Myocyte (in vitro differentiated cells): ENCODE data around the gene SCMH1. TPM values are rescaled to one million over a fixed set of nuclear protein-coding genes. Genes with fewer than 3 reads are reported as not detected.
"Not testable (repeated sequence)": the region's sequence is repeated elsewhere in the genome, so short reads cannot be mapped to it uniquely, and the experiment has no call there.

Source experiments
- DNase-seq: peaks from one replicate; pipeline ENCODE4 v3.0.0-alpha.2; 2012; ENCODE audit warnings: low read depth
- total RNA-seq: library from RNA; depleted of rRNA; stranded (reverse); fragments of >200 nt; gene quantifications from 2 replicates; pipeline ENCODE4 v1.2.3, GENCODE V29; 2014

Gene SCMH1
- total RNA-seq, 1 donor from 2014 or later: 34.8 TPM

DNA sequence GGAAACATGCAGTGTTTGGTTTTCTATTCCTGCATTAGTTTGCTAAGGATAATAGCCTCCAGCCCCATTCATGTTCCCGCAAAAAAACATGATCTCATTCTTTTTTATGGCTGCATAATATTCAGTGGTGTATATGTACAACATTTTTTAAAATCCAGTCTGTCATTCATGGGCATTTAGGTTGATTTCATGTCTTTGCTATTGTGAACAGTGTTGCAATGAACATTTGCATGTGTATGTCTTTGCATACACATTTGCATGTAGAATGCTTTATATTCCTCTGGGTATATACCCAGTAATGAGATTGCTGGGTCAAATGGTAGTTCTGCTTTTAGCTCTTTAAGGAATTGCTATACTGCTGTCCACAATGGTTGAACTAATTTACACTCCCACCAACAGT is 9.0 kb upstream of the SCMH1 start:
- not testable (repeated sequence) for DNase-seq

DNA sequence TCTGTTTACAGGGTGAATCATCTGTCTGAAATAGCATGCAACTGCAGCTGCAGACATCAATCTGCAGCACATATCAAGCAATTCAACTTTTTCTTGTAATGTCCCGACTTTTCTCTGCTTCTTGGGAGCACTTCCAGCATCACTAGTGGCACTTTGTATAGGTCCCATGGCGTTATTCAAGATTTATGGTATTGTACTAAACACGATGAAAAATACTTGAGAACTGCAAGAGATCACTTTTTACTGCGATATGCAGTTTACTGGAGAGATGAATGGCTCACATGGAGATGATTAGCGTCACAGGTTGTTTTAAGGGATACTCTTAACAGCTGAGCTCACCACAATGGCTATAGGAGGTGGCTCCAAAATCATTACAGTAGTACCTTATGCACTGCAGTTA is 7.2 kb upstream of the SCMH1 start:
- no peak for DNase-seq

DNA sequence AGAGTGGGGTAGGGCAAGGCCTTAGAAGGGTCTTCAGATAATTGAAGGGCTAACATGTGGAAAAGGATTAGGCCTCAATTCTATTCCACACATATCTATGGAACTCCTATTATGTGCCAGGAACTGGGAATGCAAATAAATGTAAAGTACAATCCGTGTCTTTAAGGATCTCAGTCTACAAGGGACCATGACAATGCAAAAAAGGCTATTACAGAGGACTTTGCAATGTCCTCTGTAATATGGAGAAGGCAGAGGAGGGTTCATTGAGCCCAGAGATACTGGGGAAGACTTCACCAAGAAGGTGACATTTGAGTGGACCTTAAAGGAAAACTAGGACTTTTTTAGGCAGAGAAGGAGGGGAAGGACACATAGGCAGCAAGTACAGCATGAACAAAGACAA is 4.5 kb upstream of the SCMH1 start:
- DNase-seq: no peak

DNA sequence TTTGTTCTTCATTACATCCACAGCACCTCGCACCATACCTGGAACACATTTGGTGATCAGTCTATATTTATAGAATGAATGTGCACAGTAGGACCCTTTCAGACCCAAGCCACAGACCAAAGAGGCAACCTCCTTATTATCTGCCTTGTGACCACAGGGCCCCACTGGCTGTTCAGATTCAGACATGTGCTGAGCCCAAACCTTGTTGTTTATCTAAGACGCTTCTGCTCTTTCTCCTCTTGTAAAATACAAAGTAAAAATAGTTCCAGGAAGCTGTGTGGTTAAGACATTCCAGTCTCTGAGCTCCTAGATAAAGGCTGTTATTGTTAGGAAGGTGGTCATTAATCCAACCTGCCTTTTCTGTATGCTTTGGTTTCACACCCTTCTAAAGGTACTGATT is 3.6 kb upstream of the SCMH1 start:
- DNase-seq: peak; percentile 53

DNA sequence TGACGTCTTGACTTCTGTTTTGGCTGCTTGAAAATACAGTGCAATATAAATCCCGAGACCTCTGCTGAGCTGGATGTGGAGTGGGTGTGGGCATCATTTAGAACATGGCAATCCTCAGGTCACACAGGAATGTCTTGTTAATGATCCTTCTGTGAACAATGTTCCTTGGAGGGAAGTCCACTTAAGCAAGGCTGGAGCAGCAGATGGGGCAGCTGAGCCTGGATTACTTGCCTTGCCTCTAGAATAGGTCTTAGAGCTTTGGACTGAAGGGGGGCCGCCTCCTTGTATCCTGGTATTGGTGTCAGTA is 926 bp upstream of the SCMH1 start:
- DNase-seq: no peak

DNA sequence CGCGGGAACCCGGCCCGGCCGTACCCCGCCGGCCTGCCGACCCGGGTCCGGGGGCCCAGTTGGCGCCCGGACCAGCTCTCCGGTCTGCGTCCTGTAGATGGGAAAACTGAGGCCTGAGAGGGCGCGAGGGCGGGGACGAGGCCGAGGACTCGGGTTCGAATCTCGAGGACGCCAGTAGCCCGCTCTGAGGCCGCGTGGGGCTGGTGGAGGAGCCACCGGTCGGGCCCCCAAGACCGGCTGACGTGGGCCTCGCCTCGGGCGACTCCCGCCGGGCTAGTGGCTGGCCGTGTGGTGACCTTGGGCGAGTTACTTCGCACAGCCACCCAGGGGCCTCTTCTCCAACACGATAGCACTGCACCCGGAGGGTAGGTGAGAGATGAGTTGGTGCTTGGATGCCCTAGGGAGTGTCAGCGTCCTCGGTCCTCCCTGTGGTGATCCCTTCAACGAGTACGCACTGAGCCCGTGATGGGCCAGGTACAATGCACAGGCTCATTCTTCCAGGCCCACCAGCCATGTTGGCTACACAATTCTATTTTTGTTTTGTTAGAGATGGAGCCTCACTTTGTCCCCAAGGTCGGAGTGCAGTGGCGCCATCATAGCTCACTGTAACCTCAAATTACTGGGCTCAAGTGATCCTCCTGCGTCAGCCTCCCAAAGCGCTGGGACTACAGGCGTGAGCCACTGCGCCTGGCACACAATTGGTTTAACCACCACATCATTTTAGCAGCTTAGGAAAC is 404 bp upstream of the SCMH1 start:
- DNase-seq: no peak

DNA sequence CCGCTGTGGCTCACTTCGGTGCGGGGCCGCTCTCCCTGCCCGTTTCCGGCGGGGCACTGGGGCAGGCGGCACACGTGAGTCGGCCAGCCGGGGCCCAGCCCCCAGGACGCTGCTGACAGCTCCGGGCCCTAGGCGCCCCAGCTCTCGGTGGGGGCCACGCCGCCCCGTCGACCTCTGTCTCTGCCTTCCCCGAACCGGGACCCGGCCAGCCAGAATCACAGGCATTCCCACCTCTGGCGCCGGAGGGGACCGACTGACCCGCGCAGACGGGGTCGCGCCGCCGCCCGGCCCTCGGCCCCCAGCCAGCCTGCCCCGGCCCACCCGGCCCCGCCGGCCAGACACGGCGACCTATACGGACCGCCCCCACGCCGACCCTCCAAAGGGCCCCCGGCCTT is 755 bp downstream of the SCMH1 start:
- peak; percentile 72 for DNase-seq

DNA sequence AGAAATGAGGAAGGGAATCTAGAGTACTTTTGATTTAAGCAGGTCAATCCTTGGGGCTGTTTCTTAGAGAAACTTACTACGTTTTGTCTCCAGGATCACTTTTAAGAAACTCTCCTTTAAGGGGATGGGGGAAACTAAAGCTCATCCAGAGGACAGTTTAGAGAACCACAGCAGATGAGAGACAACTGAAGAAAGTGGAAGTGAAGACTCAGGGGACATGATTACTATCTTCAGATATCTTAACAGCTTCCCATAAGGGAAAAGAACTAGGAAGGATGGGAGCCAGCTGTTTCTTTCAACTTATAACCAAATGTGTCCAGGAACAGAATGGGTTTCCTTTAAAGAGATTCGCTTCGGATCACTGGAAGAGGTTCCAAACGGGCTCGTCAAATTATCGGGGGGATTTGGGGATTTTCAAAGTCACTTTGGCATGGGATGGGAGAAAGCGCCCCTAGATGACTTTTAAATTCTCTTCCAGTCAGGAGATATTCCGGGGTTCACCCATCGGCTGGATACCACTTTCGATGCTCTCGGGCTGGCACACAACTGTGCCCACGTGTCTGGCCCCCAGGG is 1.2 kb downstream of the SCMH1 start:
- DNase-seq: peak; percentile 23

DNA sequence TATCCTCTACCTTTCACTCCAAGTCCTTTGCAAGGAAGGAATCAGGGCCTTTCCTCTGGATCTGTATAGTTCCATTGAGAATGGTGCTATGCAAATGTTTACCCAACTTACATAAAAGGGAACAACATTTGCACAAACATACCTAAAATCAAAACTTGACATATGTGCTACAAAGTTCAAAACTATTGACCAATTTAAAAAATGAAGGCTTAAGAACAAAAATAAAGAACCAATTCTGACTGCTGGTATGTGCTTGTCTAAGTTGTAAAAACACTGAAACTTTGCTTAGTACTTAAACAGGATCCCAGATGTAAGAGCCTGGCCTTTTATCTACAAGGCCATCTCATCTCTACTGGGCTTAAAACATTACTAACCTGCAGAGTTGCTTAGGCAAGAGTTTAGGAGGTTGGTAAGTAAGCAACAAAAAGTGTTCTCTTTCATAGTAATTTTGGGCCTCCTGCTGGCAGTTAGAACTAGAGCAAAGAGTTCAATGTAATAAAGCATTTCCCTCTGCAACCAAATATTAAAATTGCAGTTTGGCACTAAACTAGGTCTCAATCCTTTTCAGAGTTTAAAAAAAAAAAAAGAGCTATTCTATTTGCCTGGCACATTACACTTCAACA is 2.0 kb downstream of the SCMH1 start:
- peak; percentile 45 for DNase-seq

DNA sequence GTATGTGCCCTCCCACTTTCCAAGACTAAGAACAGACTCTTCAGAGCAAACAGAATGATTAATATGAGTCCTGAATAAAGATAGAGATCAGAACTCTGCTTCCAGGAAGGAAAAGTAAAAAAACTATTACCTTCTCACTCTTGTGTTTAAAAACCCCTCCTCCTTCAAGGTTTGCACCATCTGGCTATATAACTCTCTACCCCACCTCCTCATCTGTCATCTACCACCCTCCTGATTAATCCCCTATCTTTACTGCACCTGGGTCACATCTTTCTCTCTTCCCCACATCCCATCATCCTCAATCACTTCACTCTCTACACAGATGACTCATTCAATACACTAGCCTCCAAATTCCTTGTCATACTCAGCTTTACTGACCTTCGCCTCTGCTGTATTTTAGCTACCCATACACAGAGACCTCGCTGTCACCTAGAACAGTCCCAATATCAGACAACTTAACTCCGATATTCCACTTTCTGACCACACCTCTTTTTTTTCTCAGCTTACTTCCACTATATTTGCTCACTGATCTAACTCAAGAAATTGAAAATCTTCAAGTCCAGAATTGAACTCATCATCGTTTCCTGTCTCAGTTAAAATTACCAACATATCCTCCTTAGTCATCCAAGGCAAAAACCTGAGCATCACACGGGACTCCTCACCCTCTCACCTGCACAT is 3.7 kb downstream of the SCMH1 start:
- DNase-seq: no peak

DNA sequence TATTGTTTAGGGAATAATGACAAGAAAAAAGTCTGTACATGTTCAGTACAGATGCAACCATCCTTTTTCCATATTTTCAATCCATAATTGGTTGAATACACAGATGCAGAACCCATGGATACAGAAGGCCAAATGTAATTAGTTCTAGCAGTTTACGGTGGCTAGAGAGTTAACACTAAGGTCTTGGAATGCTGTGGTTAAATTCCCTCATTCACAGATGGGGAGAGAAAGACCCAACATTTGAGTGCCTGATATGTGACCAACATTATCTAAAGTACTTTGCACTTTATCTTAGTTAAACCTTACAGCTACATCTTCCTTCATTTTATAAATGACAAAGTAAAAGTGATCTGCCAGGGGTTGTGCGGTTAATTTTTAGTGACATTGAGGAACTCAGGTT is 5.3 kb downstream of the SCMH1 start:
- peak; percentile 43 for DNase-seq

DNA sequence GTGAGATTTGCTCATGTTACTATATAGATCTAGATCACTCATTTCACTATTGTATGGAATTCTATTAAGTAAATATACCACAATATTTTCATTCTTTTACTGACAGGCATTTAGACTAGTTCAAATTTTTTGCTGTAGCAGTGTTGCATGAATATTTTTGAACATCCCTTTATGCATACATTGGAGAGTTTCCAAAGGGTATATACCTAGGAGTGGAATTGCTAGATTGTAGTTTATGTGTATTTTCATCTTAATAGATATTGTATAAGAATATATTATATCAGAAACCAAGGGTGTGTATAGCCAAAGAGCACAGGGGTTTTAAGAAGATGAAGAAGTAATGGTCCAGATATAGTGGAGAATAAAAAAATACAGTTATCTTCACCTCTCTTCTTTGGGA is 6.2 kb downstream of the SCMH1 start:
- no peak for DNase-seq

DNA sequence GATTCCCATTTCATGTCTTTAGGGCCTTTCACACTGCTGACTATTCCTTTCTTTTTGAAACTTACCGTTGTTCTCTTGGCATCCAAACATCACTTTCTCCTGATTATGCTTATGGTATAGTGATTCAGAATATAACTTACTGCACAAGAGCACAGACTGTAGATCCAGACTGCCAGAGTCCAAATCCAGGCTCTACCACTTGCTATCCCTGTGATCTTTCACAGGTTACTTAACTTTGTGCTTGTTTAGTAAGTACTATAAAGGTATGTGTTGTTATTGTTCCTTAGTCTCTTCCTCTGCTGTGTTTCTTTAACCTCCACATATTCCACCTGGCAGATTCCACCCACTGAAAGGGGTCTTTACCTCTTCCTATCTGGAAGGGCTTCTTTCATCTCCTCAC is 8.4 kb downstream of the SCMH1 start:
- no peak for DNase-seq

DNA sequence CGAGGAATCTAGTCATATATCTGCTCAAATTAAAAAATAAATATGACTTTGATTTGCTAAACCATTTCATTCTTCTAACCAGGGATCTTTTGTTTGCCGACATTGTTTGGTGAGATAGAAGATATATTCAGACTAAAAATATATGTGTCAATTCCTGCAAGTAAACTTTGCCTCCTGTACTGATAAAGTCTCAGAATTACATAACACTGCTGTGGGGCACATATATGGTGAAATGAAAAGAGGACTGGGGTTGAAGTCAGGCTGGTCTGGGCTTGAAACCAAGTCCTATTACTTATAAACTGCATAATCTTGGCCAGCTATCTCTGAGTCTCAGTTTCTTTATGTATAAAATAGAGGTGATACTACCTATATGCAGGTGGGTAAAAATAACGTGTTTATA is 9.8 kb downstream of the SCMH1 start:
- no peak for DNase-seq

DNA sequence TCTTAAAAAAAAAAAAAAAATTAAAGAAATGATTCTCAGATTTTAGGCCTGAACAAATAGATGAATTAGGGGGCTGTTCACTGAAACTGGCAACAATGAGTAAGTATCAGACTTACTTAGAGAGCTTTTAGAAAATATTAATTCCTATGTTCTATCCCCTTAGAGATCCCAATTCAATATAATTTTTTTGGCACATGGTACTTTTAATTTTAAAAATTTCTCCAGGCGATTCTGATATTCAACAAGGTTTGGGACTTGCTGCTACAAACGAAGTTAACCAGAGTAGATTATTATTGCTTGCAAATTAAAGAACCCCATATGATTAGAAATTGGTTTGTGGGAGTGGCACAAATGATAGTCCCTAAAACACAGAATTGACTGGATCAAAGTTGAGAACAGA is 11.4 kb downstream of the SCMH1 start:
- DNase-seq: no peak

DNA sequence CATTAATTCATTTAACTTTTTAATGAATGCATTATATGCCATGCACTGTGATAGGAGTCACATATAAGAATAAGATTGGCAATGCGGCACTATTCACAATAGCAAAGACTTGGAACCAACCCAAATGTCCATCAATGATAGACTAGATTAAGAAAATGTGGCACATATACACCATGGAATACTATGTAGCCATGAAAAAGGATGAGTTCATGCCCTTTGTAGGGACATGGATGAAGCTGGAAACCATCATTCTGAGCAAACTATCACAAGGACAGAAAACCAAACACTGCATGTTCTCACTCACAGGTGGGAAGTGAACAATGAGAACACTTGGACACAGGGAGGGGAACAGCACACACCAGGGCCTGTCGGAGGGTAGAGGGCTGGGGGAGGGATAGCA is 12.9 kb downstream of the SCMH1 start:
- DNase-seq: not testable (repeated sequence)

DNA sequence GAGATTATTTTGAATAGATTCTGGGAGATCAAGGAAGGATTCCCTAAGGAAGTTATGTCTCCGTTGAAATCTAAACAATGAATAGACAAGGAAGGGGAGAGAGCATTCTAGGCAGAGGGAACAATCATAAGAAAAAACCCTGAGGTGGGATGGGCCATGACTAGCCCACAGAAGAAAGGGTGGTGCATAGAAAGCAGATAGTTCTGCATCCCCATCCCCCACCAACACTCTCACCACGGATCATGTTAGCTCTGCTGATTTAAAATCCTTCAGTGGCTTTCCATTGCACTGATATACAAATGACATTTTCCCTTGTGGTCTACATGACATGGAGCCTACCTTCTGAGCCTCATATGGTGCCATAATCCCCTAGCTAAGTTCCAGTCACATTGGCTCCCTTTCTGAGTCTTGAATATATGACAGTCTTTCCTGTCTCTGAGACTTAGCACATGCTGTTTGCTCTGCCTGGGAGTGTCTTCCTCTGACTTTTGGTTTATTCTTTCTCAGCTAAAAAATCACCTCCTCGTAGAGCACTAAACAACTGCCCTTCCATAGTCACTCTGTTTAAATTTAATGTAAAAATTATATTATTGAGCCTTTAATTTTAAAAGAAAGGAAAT is 15.2 kb downstream of the SCMH1 start:
- peak; percentile 11 for DNase-seq

DNA sequence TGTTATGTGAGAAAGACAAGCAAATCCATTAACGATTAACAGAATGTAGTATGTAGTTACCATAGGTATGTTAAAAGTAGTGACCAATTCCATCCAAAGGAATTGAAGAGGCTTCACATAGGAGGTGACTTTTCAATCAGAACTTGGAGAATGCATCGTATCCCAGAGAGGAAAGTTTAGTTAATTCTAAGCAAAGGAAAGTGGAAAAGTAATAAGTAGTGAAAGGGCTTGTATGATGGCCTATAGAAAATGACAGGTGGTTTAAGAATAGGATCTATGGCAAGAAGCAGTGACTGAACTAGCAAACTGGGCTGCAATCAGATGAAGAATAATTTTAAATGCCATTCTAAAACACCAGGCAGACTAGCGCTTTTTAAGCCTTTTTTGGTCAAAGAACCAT is 16.6 kb downstream of the SCMH1 start:
- no peak for DNase-seq

DNA sequence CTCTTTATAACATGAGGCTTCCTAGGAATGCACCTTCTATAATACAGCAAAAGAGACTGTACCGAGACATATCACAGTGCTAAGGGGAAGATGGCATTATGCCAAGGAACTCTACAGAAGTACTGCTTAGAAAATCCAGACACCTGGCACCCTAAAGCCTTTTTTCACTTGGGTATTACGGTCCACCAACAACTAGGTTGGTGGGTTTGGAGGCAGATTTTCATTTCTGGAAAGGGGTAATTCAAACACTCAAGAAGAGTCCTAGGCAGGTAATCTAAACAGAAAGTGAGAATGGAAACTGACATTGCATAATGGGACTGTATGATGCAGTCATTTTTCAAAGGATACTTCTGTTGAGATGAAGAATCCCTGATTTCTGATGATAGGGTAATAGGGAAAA is 19.6 kb downstream of the SCMH1 start:
- peak; percentile 8 for DNase-seq

DNA sequence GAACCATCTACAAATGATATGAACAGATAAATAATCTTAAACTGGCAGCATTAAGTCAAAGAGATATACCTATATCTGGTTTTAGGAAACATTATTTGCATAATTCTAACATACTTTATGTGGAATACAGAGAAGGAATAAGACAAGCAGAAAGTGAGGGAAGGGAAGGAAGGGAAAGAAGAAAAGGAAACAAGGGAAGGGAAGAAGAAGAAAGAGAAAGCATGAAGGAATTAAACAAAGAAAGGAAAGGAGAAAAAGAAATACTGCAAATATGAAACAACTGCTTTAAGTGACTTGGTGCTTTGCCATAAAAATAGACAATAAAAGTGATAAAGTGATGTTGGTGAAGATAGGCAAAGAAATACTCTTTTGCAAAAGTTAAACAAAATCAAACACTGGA is 20.1 kb downstream of the SCMH1 start:
- DNase-seq: no peak

DNA sequence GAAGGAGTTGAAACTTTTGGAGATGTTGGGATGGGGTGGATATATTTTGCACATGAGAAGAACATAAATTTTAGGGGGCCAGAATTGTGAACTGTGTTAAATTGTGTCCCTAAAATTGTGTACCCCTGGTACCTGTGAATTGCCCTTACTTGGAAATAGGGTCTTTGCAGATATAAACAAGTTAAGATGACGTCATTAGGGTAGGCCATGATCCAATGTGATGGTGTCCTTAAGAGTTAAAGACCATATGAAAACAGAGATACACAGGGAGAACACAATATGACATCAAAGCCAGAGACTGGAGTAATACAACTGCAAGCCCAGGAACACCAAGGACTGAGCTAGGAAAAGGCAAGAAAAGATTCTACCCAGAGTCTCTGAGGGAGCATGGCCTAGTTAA is 24.0 kb downstream of the SCMH1 start:
- DNase-seq: no peak

DNA sequence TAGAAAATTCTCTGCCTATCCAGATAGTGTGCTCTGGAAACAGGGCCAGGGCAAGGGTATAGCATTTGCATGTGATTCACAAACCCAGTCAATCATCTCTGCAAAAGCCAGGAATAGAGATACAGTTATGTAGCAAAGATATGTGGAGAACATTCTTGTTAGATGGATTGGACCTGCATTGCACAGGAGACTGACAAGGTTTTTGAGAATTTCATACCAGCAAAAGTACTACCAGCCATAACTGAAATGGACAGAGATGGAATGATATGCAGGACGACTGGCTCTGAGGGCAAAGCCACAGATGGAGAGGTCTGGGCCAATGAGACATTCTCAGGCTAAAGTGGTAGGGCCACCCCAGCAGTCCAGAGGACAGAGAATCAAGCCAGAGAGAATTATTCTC is 24.7 kb downstream of the SCMH1 start:
- peak; percentile 11 for DNase-seq
